Large intestine (tissue), 3 donors: ENCODE results near the gene PDZD7. TPM values are rescaled to one million over a fixed set of nuclear protein-coding genes. Genes with fewer than 3 reads are reported as not detected.

Experiments used
- DNase-seq, 2 donors: peaks; one replicate each; pipeline versions ENCODE4 v3.0.0 to v3.0.0-alpha.2; 2013
- H3K27ac ChIP-seq: one replicate; pipeline ENCODE4 v1.5.1; 2013; ENCODE audit warnings: low read length
- H3K27me3 ChIP-seq: 2 replicates; pipeline ENCODE4 v1.6.1; 2013; ENCODE audit warnings: low read length; ENCODE audit not compliant: control insufficient read depth, insufficient read depth
- H3K36me3 ChIP-seq: 2 replicates; pipeline ENCODE4 v1.6.1; 2013; ENCODE audit warnings: low read length; ENCODE audit not compliant: control insufficient read depth, insufficient read depth
- H3K4me1 ChIP-seq: one replicate; pipeline ENCODE4 v1.6.1; 2013; ENCODE audit warnings: low read length; ENCODE audit not compliant: control insufficient read depth, insufficient read depth
- H3K4me3 ChIP-seq: one replicate; pipeline ENCODE4 v1.5.1; 2013; ENCODE audit warnings: low read length
- H3K9me3 ChIP-seq: one replicate; pipeline ENCODE4 v1.6.1; 2013; ENCODE audit warnings: mild to moderate bottlenecking, low read depth, low read length, moderate library complexity; ENCODE audit not compliant: control insufficient read depth
- WGBS: methylation state at CpG from one replicate; pipeline ENCODE4 v1.1.5; 2013; ENCODE audit warnings: low lambda C conversion rate; ENCODE audit not compliant: insufficient coverage; 5-methylcytosine and 5-hydroxymethylcytosine counted together
- polyA plus RNA-seq: library from polyadenylated mRNA; unstranded; fragments of 120-200 nt; gene quantifications from one replicate; pipeline ENCODE4 v1.2.1, GENCODE V29; 2013

PDZD7 gene
- polyA plus RNA-seq, 1 donor = 95.8 TPM

- Histone ChIP-seq H3K27ac (no peak overlapping the region), H3K4me1 (peaks cover 24% of the 10 kb centered on the region), H3K27me3 (no peaks in the 10 kb centered on the region), H3K9me3 (no peaks in the 10 kb centered on the region), H3K4me3 (no peak overlapping the region), H3K36me3 (peaks cover 47% of the 10 kb centered on the region)
- no CpG with 5 or more reads among the region's 6 CpGs for whole genome bisulfite sequencing
- no peak for DNase-seq
Measured at GRCh38 chr10:100972904-100973535, 57.9 kb downstream of the PDZD7 start.

- Histone ChIP-seq H3K27me3 (no peaks in the 10 kb centered on the region), H3K36me3 (peaks cover 40% of the 10 kb centered on the region), H3K27ac (peak overlapping the region; percentile 94), H3K4me1 (peaks cover 30% of the 10 kb centered on the region), H3K4me3 (no peak overlapping the region), H3K9me3 (no peaks in the 10 kb centered on the region)
- no peak for DNase-seq
- no CpG with 5 or more reads among the region's 13 CpGs for WGBS
Measured at GRCh38 chr10:100972115-100972903, 58.6 kb downstream of the PDZD7 start.

- Histone ChIP-seq H3K4me3 (peak overlapping the region; percentile 88), H3K27ac (peak overlapping the region; percentile 94), H3K4me1 (peaks cover 30% of the 10 kb centered on the region), H3K36me3 (peaks cover 32% of the 10 kb centered on the region), H3K27me3 (no peaks in the 10 kb centered on the region), H3K9me3 (no peaks in the 10 kb centered on the region)
- peak; percentile 70 to 89 for DNase-seq
- WGBS = no CpG with 5 or more reads among the region's 4 CpGs
Measured at GRCh38 chr10:100970914-100971811, 59.8 kb downstream of the PDZD7 start.

- no peaks in the 10 kb centered on the region for H3K9me3 ChIP-seq
- no CpG with 5 or more reads among the region's 13 CpGs for WGBS
- no peaks in the 10 kb centered on the region for H3K27me3 ChIP-seq
- H3K27ac ChIP-seq = peak overlapping the region; percentile 94
- peaks cover 31% of the 10 kb centered on the region for H3K36me3 ChIP-seq
- H3K4me3 ChIP-seq = peak overlapping the region; percentile 88
- peaks cover 30% of the 10 kb centered on the region for H3K4me1 ChIP-seq
- peak; percentile 84 to 91 for DNase-seq
Measured at GRCh38 chr10:100970076-100970913, 60.6 kb downstream of the PDZD7 start.

GRCh38 chr10:100969187-100970075 lies 61.5 kb downstream of the PDZD7 start, which contains the start of gene SEMA4G:
SEMA4G (plus strand) TSS chr10:100969504; CDS start chr10:100972913, 3,409 bp downstream.
- H3K9me3 ChIP-seq = no peaks in the 10 kb centered on the region
- WGBS = no CpG with 5 or more reads among the region's 70 CpGs
- peak; percentile 34 to 66 for DNase-seq
- peak within 1 kb of the TSS; percentile 94 for H3K27ac ChIP-seq
- H3K27me3 ChIP-seq = no peaks in the 10 kb centered on the region
- H3K4me1 ChIP-seq = peaks cover 30% of the 10 kb centered on the region
- H3K36me3 ChIP-seq = peaks cover 30% of the 10 kb centered on the region
- peak within 1 kb of the TSS; percentile 88 for H3K4me3 ChIP-seq

- peak overlapping the region; percentile 18 for H3K27ac ChIP-seq
- H3K4me1 ChIP-seq = peaks cover 33% of the 10 kb centered on the region
- peak overlapping the region; percentile 88 for H3K4me3 ChIP-seq
- no peaks in the 10 kb centered on the region for H3K27me3 ChIP-seq
- no peak for DNase-seq
- H3K9me3 ChIP-seq = no peaks in the 10 kb centered on the region
- peaks cover 28% of the 10 kb centered on the region for H3K36me3 ChIP-seq
- no CpG with 5 or more reads among the region's 9 CpGs for WGBS
Measured at GRCh38 chr10:100968863-100969186, 62.1 kb downstream of the PDZD7 start.

GRCh38 chr10:100968062-100968736 lies 62.7 kb downstream of the PDZD7 start:
- H3K9me3 ChIP-seq = no peaks in the 10 kb centered on the region
- H3K4me3 ChIP-seq = peak overlapping the region; percentile 88
- H3K27ac ChIP-seq = no peak overlapping the region
- H3K4me1 ChIP-seq = peaks cover 33% of the 10 kb centered on the region
- no CpG with 5 or more reads among the region's 2 CpGs for WGBS
- H3K27me3 ChIP-seq = no peaks in the 10 kb centered on the region
- peaks cover 23% of the 10 kb centered on the region for H3K36me3 ChIP-seq
- DNase-seq = no peak

- DNase-seq = no peak
- Histone ChIP-seq H3K27ac (no peak overlapping the region), H3K27me3 (no peaks in the 10 kb centered on the region), H3K36me3 (peaks cover 23% of the 10 kb centered on the region), H3K4me1 (peaks cover 25% of the 10 kb centered on the region), H3K4me3 (no peak overlapping the region), H3K9me3 (no peaks in the 10 kb centered on the region)
- WGBS = 43% methylated on average over 1 of the region's 2 CpGs
Measured at GRCh38 chr10:100967332-100967731, 63.6 kb downstream of the PDZD7 start.

- H3K27ac ChIP-seq = no peak overlapping the region
- DNase-seq = no peak
- no peak overlapping the region for H3K4me3 ChIP-seq
- H3K4me1 ChIP-seq = peaks cover 21% of the 10 kb centered on the region
- no CpG with 5 or more reads among the region's 2 CpGs for WGBS
- no peaks in the 10 kb centered on the region for H3K27me3 ChIP-seq
- H3K9me3 ChIP-seq = no peaks in the 10 kb centered on the region
- H3K36me3 ChIP-seq = peaks cover 25% of the 10 kb centered on the region
Measured at GRCh38 chr10:100966887-100967286, 64.0 kb downstream of the PDZD7 start.
